Ascending aorta (tissue), 2 donors: Measurements from ENCODE around the gene CA6. TPM values are rescaled to one million over a fixed set of nuclear protein-coding genes. Genes with fewer than 3 reads are reported as not detected.
"Not testable (repeated sequence)": the region's sequence is repeated elsewhere in the genome, so short reads cannot be mapped to it uniquely, and the experiment has no call there.

Experiments used
- DNase-seq, 2 donors: peaks; one replicate each; pipeline ENCODE4 v3.0.0-alpha.2; 2019; ENCODE audit warnings: low spot score in 2 of 2
- H3K27ac ChIP-seq, 2 donors: fragments of 200-600 bp; sonication (generic); one replicate each; pipeline ENCODE4 v1.5.1; 2016 to 2017; ENCODE audit warnings: mild to moderate bottlenecking in 1 of 2
- H3K27me3 ChIP-seq: fragments of 200-600 bp; sonication (generic); one replicate; pipeline ENCODE4 v1.5.1; 2017
- H3K36me3 ChIP-seq, 2 donors: fragments of 200-600 bp; sonication (generic); one replicate each; pipeline ENCODE4 v1.5.1; 2016
- H3K4me1 ChIP-seq, 2 donors: fragments of 200-600 bp; sonication (generic); one replicate each; pipeline ENCODE4 v1.5.1; 2016 to 2017; ENCODE audit warnings: mild to moderate bottlenecking in 1 of 2
- H3K4me3 ChIP-seq, 2 donors: fragments of 200-600 bp; sonication (generic); one replicate each; pipeline ENCODE4 v1.5.1; 2016 to 2017; ENCODE audit warnings: mild to moderate bottlenecking in 1 of 2
- H3K9me3 ChIP-seq, 2 donors: fragments of 200-600 bp; sonication (generic); one replicate each; pipeline ENCODE4 v1.5.1; 2016
- intact Hi-C: fragments of 100-400 bp; cut with DNase I; formaldehyde crosslinking; loops from one replicate; pipeline ENCODE4 v1.15.1; 2023
- total RNA-seq: library from RNA; depleted of rRNA; stranded (reverse); fragments of >200 nt; gene quantifications from one replicate; pipeline ENCODE4 v1.1.0, GENCODE V29; 2016
- TF ChIP-seq, protein P1 (sequence below), 3 experiments: fragments of 200-600 bp in 2 of 3; fragments of 450-650 bp in 1 of 3; sonication (generic) in 2 of 3; IDR thresholded peaks; one replicate each; pipeline ENCODE4 v1.5.1; 2016 to 2019; ENCODE audit warnings: antibody characterized with exemption in 3 of 3, mild to moderate bottlenecking in 1 of 3, moderate library complexity in 1 of 3

The CA6 gene
- total RNA-seq, 1 donor from 2014 or later = not detected

- intact Hi-C loops = no loop called here
Observed at GRCh38 chr1:9018333-9018732, 72.7 kb downstream of the CA6 start.

DNA sequence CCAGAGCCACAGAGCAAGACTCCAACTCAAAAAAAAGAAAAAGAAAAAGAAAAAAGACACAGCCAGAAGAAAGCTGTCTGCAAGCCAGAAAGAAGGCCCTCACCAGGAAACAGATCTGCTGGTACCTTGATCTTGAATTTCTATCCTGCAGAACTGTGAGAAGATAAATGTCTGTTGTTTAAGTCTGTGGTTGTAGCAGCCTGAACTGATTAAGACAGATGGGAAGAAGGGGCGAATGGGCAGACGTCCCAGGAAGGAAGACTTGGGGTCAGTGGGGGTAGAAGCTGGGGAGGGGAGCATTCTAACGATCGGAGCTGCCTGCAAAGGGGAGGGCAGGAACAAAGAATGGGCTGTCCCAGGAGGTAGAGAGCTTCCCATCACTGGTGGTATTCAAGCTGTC is 74.2 kb downstream of the CA6 start:
- intact Hi-C loops = no loop called here

More at GRCh38 chr1:9018333-9018732, 72.7 kb downstream of the CA6 start:
- no peak for DNase-seq
- H3K4me1 ChIP-seq = no peaks in the 10 kb centered on the region
- no peaks in the 10 kb centered on the region for H3K36me3 ChIP-seq
- no peak overlapping the region for H3K4me3 ChIP-seq
- no peaks in the 10 kb centered on the region for H3K9me3 ChIP-seq
- H3K27ac ChIP-seq = no peak overlapping the region
- TF ChIP-seq, protein P1, sequence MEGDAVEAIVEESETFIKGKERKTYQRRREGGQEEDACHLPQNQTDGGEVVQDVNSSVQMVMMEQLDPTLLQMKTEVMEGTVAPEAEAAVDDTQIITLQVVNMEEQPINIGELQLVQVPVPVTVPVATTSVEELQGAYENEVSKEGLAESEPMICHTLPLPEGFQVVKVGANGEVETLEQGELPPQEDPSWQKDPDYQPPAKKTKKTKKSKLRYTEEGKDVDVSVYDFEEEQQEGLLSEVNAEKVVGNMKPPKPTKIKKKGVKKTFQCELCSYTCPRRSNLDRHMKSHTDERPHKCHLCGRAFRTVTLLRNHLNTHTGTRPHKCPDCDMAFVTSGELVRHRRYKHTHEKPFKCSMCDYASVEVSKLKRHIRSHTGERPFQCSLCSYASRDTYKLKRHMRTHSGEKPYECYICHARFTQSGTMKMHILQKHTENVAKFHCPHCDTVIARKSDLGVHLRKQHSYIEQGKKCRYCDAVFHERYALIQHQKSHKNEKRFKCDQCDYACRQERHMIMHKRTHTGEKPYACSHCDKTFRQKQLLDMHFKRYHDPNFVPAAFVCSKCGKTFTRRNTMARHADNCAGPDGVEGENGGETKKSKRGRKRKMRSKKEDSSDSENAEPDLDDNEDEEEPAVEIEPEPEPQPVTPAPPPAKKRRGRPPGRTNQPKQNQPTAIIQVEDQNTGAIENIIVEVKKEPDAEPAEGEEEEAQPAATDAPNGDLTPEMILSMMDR (IDR thresholded peaks at IDR 0.05) = no peak
- no peaks in the 10 kb centered on the region for H3K27me3 ChIP-seq

DNA sequence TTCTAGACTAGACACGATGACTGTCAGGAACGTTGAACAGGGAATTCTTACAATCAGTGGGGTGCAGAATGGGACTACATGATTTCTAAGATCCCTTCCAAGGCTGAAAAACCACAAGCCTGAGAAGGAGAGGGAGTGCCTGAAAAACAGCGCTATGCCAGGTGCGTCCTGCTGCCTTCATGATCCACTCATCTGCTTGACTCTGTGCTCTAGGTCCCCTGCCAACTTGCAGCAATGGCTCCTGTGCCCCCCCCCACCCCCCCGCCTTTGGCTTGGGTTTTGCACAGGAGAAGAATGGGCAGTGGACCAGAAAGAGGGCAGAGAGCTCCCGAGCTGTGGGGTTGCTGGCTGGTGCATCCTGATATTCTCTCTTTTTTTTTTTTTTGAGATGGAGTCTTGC is 74.6 kb downstream of the CA6 start:
- no peaks in the 10 kb centered on the region for H3K36me3 ChIP-seq
- H3K4me3 ChIP-seq = no peak overlapping the region
- H3K27ac ChIP-seq = no peak overlapping the region
- no peaks in the 10 kb centered on the region for H3K9me3 ChIP-seq
- TF ChIP-seq, protein P1 (IDR thresholded peaks at IDR 0.05) = no peak
- intact Hi-C loops = no loop called here
- H3K4me1 ChIP-seq = no peaks in the 10 kb centered on the region
- H3K27me3 ChIP-seq = no peaks in the 10 kb centered on the region
- DNase-seq = no peak

More for the DNA sequence above, 74.2 kb downstream of the CA6 start:
- H3K9me3 ChIP-seq = no peaks in the 10 kb centered on the region
- no peaks in the 10 kb centered on the region for H3K4me1 ChIP-seq
- no peak overlapping the region for H3K27ac ChIP-seq
- H3K36me3 ChIP-seq = no peaks in the 10 kb centered on the region
- TF ChIP-seq, protein P1 (IDR thresholded peaks at IDR 0.05) = no peak
- H3K27me3 ChIP-seq = no peaks in the 10 kb centered on the region
- DNase-seq = no peak
- no peak overlapping the region for H3K4me3 ChIP-seq

DNA sequence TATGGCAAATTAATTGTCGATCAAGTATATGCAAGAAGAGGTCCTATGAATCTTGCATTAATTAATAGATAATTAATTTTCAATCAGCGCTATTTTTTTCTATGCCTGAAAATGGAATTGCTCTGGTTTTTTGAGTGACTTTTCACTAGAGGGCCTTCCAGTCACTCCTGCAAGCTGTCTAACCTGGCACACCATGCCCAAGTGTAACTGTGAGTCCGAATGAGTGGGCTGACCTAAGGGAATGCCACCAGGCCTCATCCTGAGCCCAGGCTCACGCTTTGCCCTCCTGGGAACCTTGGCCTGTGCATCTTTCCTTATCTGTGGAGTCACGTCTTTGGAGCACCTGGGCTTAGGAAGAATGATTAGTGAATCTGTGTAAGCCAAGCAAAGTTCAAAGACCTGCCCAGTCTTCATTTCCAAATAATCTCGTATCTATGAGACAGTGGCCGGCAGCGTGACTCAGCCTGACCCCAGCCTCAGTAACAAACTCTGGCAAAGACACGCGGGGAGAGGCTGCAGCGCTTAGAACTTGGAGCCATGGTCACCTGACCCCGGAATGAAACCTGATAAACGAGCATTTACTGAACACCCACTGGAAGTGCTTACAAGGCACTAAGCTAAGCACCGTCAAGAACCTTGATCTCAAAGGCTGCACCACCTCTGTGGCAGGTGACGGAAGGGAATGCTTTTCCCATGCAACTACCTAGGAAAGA is 76.5 kb downstream of the CA6 start:
- intact Hi-C loops, H3K27me3 ChIP-seq, H3K4me1 ChIP-seq, H3K4me3 ChIP-seq, H3K9me3 ChIP-seq, H3K27ac ChIP-seq, DNase-seq, H3K36me3 ChIP-seq: not testable (repeated sequence)

DNA sequence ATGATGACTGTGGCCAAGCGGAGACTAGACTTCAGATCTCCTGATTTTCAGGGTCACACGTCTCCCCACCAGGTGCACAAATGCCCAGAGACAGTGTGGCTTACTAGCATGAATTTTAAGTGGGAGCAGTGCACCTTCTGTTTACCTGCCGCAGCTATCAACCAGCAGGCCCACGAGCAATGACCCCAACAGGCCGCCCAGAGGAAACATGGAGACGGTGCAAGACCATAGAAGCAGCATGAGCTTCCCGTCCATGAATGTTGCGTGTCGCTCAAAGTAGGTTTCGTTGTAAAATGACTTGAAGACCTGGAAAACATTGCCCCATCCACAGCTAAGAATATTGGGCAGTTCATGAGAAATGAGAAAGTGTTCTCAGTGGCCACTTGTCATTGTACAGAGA is 77.1 kb downstream of the CA6 start:
- Histone ChIP-seq H3K36me3 (no peaks in the 10 kb centered on the region), H3K27me3 (no peaks in the 10 kb centered on the region), H3K4me1 (no peaks in the 10 kb centered on the region), H3K9me3 (no peaks in the 10 kb centered on the region), H3K4me3 (no peak overlapping the region), H3K27ac (no peak overlapping the region)
- intact Hi-C loops = no loop called here
- DNase-seq = no peak
- TF ChIP-seq, protein P1 (IDR thresholded peaks at IDR 0.05) = no peak

Other genes starting within 250 kb of the CA6 start
- gene RERE, start 128.2 kb upstream of the CA6 start, total RNA-seq = 64.6 TPM
- 637 TPM for gene ENO1, start 67.2 kb upstream of the CA6 start, total RNA-seq
- not detected for gene SLC2A7, start 80.6 kb downstream of the CA6 start, total RNA-seq
- gene SLC2A5, start 123.8 kb downstream of the CA6 start, total RNA-seq = 13.9 TPM
- gene GPR157, start 183.2 kb downstream of the CA6 start, total RNA-seq = 7.1 TPM